Heart left ventricle (tissue), 13 donors: ENCODE measurements around the gene ACE.

Experiments
- POLR2A ChIP-seq, 2 donors: fragments of 450-650 bp; IDR thresholded peaks; one replicate each; pipeline ENCODE4 v1.6.1; 2017; ENCODE audit warnings: antibody characterized with exemption in 2 of 2, mild to moderate bottlenecking in 2 of 2, moderate library complexity in 2 of 2
- TF ChIP-seq, protein P1 (sequence below), 12 donors: fragments of 200-600 bp; sonication (generic) in 4 of 12; IDR thresholded peaks; one replicate each; pipeline versions ENCODE4 v1.5.0 to v1.8.0; 2018 to 2022; ENCODE audit warnings: antibody characterized with exemption in 12 of 12, mild to moderate bottlenecking in 5 of 12
- donor health status: ischemic (EF 13 %, LVEDD 7.1; RV severe dilation, severe dysfunction).
- donor health status: DM: no; HTN: yes; CAD: no.
- donor health status: DM: no; HTN: no; CAD: no.
- donor health status: ischemic (EF 25% LVEDD 6.9; RV normal size, moderate dysfunction).
- donor health status: ischemic (EF 25% LVEDD 5.7; RV mildly dilated, moderate dysfunction).
- donor health status: ischemic (EF 35%, LVEDD 5.7; RV mildly dilated, moderate dysfunction).
- donor health status: nonischemic (EF 11% LVEDD 7.7; RV severe dilation, severe dysfunction).
- donor health status: DM: yes; HTN: yes; CAD: no.
- donor health status: PGD.
- donor health status: ischemic (EF 29% LVEDD 5.4; RV normal size, mild dysfunction).
- donor health status: nonischemic (EF 23%, LVEDD 6.1; RV moderate dilation, normal function).

DNA sequence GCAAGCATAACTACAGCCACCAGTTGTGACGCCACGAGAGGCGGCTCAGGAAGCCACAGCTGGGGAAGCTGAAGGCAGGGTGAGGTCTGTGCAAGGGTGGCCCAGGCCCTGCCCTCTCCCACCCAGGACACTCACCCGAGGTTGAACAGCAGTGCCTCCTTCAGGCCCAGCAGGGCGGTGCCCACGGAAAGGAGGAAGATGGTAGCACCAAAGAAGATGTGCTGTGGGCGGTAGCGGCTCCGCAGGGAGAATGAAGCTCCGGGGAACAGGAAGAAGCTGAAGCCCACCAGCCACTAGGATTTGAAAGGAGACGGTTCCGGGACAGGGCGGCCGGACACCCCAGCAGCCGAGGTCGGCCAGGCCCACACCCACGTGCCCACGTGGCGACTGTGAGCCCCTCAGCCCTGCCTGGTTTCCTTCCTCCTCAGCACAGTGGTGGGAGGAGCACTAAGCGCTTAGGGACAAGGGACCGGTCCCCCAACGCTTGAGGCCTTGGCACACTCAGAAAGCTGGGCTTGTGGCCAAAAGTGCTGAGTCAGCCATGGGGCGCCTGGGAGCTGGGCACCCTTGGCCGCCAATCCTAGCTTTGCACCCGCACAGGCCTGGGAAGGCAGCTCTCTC is 41.8 kb upstream of the ACE start:
- TF ChIP-seq, protein P1, sequence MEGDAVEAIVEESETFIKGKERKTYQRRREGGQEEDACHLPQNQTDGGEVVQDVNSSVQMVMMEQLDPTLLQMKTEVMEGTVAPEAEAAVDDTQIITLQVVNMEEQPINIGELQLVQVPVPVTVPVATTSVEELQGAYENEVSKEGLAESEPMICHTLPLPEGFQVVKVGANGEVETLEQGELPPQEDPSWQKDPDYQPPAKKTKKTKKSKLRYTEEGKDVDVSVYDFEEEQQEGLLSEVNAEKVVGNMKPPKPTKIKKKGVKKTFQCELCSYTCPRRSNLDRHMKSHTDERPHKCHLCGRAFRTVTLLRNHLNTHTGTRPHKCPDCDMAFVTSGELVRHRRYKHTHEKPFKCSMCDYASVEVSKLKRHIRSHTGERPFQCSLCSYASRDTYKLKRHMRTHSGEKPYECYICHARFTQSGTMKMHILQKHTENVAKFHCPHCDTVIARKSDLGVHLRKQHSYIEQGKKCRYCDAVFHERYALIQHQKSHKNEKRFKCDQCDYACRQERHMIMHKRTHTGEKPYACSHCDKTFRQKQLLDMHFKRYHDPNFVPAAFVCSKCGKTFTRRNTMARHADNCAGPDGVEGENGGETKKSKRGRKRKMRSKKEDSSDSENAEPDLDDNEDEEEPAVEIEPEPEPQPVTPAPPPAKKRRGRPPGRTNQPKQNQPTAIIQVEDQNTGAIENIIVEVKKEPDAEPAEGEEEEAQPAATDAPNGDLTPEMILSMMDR (IDR thresholded peaks at IDR 0.05) = peak in 3 of 12 donors; percentile 6 to 24 (median 20)
- no peak for TF ChIP-seq POLR2A (IDR thresholded peaks at IDR 0.05)
